Activated CD8-positive, alpha-beta memory T cell treated with anti-CD3 and anti-CD28 coated beads, Interleukin-2, amount 50 U/mL, for 48 hours (primary cell): ENCODE measurements around the gene MARCHF11.

ENCODE experiments used
- DNase-seq: peaks from one replicate; pipeline ENCODE4 v3.0.0-alpha.2; 2020

Gene MARCHF11

DNA sequence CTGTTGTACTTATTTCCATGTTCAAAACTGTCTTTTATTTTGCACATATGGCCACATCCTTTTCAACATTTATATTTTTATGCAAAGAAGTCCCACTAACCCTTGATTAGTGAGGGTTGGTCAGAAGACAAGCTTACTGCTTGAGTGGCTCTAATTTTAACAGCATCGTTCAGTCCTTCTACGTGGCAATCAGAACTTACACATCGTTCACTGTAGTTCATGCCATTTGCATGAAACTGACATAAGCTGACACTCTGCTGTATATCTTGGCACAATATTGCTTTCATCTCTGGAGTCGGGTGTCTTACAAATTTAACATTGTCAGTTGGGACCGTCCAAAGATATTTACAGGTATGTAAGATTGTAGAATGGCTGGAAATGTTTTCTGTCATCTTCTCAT, 50.6 kb downstream of the MARCHF11 start:
- no peak for DNase-seq

GRCh38 chr5:16127865-16128544, 51.6 kb downstream of the MARCHF11 start:
- no peak for DNase-seq

GRCh38 chr5:16120579-16120978, 59.0 kb downstream of the MARCHF11 start:
- no peak for DNase-seq

DNA sequence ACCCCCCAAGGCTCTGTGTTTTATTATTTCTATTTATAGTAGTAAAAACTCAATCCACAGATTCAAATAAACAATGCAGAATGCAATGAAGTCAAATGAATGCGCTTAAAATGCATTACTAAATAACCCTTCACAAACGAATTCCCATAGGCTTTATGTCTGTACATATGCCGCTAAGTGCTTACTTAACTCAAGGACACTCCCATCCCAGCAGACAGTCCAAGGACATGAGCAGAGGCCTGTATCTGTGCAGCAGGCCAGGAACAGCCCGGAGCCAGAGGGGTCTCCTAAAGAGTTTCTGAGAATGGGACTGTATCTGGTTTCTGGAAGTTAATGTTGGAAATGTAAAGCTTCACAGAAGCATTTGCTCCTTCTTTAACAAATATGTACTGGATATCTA, 59.8 kb downstream of the MARCHF11 start:
- no peak for DNase-seq

- no peak for DNase-seq
Measured at GRCh38 chr5:16115140-16115539, 64.5 kb downstream of the MARCHF11 start.

DNA sequence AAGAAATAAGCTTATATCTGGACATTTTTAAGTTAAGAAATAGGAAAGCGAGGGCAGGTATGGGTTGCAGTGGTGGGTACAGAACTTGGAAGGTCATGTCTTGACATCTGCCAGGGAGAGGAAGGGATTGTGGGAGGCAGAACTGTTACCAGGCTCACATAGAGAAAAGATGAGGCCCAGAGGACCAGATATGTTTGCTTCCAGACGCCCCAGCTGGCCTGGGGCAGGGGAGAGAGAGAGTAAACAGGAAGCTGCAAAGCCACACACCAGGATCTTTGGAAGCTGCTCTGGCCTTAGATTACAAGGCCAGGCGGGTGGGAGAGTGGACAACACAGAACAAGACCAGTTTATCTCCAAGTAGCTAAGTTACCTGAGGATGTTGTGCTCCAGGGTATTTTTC, 71.2 kb downstream of the MARCHF11 start:
- no peak for DNase-seq

GRCh38 chr5:16104961-16105360, 74.6 kb downstream of the MARCHF11 start:
- DNase-seq, result no peak

DNA sequence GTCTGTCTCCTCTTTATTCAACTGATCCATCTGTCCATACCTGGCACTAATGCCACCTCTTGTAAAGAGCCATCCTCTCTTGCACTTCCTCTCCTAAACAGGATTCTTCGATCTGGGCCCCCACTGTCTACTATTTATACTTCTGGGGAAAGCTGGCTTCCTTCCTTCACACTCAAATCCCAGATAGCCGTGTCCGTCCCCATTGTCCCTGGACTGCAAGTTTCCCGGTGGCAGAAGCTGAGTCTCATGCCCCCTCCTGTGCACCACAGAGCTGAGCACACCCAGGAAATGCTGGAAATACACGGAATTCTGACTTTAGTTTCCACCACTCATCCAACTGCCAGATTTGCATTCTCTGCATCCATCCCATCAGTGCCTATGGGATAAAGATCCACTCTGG, 84.0 kb downstream of the MARCHF11 start:
- no peak for DNase-seq

DNA sequence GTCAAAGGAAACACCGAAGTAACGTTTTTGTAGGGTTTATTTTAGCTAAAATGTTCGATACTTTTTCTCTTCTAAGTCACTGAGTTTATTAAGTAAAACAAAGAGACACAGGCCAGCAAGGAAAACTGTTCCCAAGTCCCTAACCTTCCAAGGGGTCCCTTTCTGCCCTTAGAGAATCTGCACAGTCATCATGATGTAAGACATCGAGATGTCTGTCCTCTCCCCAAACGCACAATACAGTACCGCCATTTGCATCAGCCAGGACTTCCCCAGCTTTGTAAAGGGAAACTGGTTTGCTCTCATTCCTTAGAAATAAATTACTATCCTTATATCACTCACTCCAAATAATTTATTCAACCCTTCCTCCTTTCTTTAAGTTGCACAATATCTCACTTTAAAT, 89.3 kb downstream of the MARCHF11 start:
- DNase-seq, result no peak

GRCh38 chr5:16082982-16083381, 96.6 kb downstream of the MARCHF11 start:
- no peak for DNase-seq

DNA sequence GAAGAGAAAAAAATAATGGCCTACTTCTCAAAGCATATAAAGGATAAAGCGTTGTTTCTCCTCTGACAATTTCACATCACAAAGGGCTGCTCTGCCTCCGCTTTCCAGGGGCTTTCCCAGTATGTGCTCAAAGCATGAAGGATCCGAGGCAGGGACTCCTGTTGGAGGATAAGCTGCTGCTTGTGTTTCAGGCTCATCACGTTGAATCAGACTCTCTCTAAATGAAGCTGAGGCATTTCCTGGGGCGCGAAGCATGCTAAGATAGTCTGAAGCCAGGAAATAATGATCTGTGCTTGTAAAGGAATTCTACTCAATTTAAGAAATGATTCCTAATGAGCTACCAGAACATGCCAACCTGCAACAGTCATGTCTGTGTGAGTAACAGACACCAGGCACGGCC, 97.5 kb downstream of the MARCHF11 start:
- DNase-seq, result no peak

DNA sequence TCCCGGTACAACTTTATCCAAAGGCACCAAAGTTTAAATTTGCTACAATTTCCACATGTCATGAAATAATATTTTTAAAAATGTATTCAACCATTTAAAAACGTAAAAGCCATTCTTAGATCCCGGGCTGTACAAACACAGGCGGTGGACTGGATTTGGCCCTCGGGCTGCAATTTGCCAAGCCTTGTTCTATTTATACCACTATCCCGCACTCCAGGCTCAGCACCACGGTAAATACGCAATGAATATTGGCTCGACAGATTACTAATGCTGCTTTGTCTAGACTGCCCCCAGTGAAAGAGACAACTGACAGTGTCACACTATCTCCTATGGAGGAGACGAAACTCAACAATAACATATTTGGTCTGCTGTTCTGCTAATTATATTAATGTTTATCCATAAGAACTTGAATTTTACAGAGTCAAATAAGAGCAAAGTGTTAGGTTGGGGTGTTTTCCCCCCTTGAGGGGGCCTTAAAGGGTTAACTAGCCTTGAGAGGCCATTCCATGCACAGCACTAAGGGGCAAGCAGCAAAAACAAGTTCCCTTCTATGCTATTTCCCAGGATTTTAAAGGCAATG, 98.1 kb downstream of the MARCHF11 start:
- no peak for DNase-seq

DNA sequence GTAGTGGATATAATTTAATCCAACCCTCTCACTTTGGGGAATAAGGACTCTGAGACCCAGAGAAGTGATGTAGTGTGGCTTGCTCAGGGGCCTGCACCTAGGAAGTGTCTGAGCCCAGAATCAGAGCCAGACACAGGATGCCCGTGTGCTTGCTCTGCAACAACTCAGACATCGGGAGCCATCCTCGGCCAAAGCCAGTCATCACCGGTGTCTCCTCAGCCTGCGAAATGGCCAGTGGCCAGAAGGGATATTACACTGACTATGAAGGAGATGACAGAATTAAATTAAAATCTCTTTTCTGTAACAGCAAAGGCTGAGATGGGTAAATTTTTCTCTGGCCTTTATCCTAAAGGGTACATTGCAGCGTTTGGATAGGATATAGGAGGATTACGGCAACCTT, 102.9 kb downstream of the MARCHF11 start:
- no peak for DNase-seq

GRCh38 chr5:16074358-16074757, 105.2 kb downstream of the MARCHF11 start:
- DNase-seq, result no peak

- DNase-seq, result no peak
Measured at GRCh38 chr5:16072616-16073015, 107.0 kb downstream of the MARCHF11 start.

DNA sequence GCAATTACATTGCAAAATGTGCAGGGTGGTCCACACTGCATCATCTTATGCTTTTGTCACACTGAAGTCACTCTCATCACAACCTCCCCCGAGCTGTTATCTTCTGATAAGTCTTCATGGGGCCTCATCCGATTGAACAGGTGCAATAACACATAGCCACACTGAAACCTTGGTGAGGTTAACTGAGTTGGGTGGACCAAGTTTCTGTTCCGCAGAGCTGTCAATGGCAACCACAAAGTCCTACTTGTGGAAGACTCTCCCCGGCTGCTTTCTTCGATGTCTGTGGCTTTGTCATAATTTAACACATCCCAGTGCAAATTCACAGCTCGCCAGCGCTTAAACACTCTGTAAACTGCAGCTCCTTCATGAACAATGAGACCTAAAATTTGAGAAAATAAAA, 112.2 kb downstream of the MARCHF11 start:
- no peak for DNase-seq

DNA sequence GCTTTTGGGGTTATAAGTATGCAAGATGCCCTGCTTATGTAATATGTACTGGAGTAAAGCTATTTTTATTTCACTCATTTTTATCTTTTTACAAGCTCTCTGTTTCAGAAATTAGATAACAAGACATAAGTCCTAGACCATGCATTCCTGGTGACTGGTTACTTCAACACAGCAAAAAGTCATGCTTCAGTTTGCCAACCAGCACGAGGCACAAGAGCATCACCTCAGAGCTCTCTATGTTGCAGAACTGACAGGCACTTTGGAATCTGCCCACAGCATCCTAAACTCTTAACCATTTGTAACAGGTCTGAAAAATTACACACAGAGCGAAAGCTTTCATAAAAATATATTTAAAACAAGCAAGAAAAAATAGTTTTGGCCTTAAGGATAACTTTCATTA, 112.8 kb downstream of the MARCHF11 start:
- no peak for DNase-seq

DNA sequence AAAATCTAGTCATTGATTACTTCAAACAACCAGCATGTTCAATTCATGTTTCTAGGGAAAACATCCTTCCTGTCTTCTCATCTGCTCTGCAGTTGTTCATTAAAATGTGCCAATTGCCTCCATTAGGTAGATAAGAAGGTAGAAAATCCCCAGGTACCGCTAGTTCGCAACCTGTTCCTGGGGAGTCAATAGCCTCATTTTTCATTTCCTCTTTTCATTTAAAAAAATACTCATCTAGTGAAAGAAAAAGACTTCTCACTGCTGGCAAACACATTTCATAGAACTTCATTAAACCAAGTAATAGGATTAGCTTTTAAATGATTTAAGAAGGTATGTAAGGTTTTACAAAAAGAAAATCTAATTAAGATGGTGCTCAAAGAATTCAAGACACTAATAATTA, 113.3 kb downstream of the MARCHF11 start:
- DNase-seq, result no peak

DNA sequence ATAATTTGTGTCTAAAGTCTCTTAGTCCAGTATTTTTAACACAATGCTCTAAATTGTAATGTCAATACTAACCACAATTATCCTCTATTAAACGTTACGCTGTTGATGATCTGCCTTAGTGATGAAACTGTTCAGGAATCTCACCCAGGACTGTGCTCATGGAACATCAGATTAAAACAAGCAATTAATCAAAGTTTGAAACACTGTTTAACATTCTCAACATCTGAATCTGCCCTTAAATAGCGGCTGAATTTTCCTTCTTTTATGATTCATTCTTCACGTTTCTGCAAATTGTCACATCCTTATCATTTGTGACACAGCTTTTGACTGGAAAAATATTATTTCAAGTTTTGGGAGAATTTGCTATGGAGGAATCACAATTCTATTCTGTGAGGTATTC, 113.8 kb downstream of the MARCHF11 start:
- DNase-seq, result no peak

GRCh38 chr5:16064135-16064893, 115.3 kb downstream of the MARCHF11 start:
- DNase-seq, result no peak

- no peak for DNase-seq
Measured at GRCh38 chr5:16061163-16061562, 118.4 kb downstream of the MARCHF11 start.

GRCh38 chr5:16057277-16057676, 122.3 kb downstream of the MARCHF11 start:
- DNase-seq, result no peak

DNA sequence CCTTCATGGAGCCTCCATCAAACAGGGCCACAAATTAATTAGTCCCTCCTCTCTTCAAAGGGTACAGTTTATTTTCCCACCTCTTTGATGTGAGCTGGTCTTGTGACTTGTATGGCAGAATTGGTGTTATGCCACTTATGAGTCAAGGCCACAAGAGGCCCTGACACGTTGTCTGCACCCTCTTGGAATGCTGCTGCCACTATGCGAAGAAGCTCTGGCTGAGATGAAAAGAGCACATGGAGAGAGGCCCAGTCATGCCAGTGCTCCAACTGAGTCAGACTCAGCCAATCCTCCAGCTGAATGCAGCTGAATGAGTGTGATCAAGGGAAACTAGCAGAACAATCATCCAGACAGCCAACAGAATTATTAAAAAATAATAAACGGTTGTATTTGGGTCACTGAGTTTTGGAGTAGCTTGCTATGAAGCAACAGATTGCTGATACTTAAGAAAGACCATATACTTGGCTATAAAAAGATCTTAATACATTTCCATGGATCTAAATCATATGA, 128.3 kb downstream of the MARCHF11 start:
- DNase-seq, result no peak

- no peak for DNase-seq
Measured at GRCh38 chr5:16050414-16050813, 129.2 kb downstream of the MARCHF11 start.
